NCI-H446 treated with DMSO at 0.1 percent for 48 hours (cell line): ENCODE measurements around the gene FAM50A.
A peak's percentile ranks its signal among the peaks of the same experiment; 100 is the strongest.

Source experiments
- DNase-seq: peaks from one replicate; lab custom pipeline; 2025; lab: John Stamatoyannopoulos, UW

The FAM50A gene

GRCh38 chrX:154464806-154465365 lies 20.9 kb downstream of the FAM50A start:
- DNase-seq, result no peak

- no peak for DNase-seq
These were observed 21.7 kb downstream of the FAM50A start for GRCh38 chrX:154465601-154466000.

- no peak for DNase-seq
These were observed 22.1 kb downstream of the FAM50A start for GRCh38 chrX:154466036-154466435.

- no peak for DNase-seq
These were observed 23.0 kb downstream of the FAM50A start for GRCh38 chrX:154466907-154467306.

GRCh38 chrX:154467556-154467955 lies 23.6 kb downstream of the FAM50A start:
- no peak for DNase-seq

- no peak for DNase-seq
These were observed 24.3 kb downstream of the FAM50A start for GRCh38 chrX:154468217-154468616.

GRCh38 chrX:154469114-154469513 lies 25.2 kb downstream of the FAM50A start:
- DNase-seq, result no peak

GRCh38 chrX:154469880-154470279 lies 25.9 kb downstream of the FAM50A start:
- DNase-seq, result no peak

- no peak for DNase-seq
These were observed 26.5 kb downstream of the FAM50A start for GRCh38 chrX:154470434-154470833.

- DNase-seq, result no peak
These were observed 27.1 kb downstream of the FAM50A start for GRCh38 chrX:154470914-154471568.

GRCh38 chrX:154471839-154472684 lies 28.1 kb downstream of the FAM50A start:
- DNase-seq, result no peak

GRCh38 chrX:154472685-154473632 lies 29.0 kb downstream of the FAM50A start:
- no peak for DNase-seq

GRCh38 chrX:154473683-154474082 lies 29.7 kb downstream of the FAM50A start:
- no peak for DNase-seq

- no peak for DNase-seq
These were observed 32.9 kb downstream of the FAM50A start for GRCh38 chrX:154476821-154477220.

GRCh38 chrX:154477891-154478477 lies 34.0 kb downstream of the FAM50A start:
- DNase-seq, result no peak

- DNase-seq, result peak; percentile 48
These were observed 35.0 kb downstream of the FAM50A start, which contains the start of gene LAGE3 for GRCh38 chrX:154478728-154479622. TSS of gene LAGE3 (minus strand) at chrX:154479281. CDS start at chrX:154478915, 366 bp downstream.

GRCh38 chrX:154481195-154481594 lies 37.3 kb downstream of the FAM50A start:
- DNase-seq, result no peak

- no peak for DNase-seq
These were observed 38.1 kb downstream of the FAM50A start for GRCh38 chrX:154481911-154482601.

- DNase-seq, result no peak
These were observed 38.8 kb downstream of the FAM50A start for GRCh38 chrX:154482786-154483185.

GRCh38 chrX:154483325-154483724 lies 39.4 kb downstream of the FAM50A start:
- DNase-seq, result no peak
